Non-pigmented ciliary epithelial cell (primary cell): Measurements from ENCODE around the gene SLC7A7.
"Not testable (repeated sequence)": the region's sequence is repeated elsewhere in the genome, so short reads cannot be mapped to it uniquely, and the experiment has no call there.

Experiments
- DNase-seq: peaks from one replicate; pipeline ENCODE4 v3.0.0-alpha.2; 2010; ENCODE audit warnings: low read depth

SLC7A7 gene

DNA sequence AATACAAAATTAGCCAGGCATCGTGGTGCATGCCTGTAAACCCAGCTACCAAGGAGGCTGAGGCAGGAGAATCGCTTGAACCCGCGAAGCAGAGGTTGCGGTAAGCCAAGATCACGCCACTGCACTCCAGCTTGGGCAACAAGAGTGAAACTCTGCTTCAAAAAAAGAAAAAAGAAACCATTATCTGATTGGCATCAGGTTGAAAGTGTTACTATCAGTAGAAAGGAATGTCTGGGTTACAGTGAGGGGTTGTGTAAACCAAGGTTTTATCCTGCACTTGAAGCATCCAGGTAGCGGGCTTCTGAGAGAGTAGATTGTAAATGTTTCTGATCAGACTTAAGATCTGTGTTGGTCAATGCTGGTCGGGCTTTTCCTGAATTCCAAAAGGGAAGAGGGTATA lies 62.8 kb downstream of the SLC7A7 start:
- DNase-seq, result no peak

- DNase-seq, result no peak
Observed at GRCh38 chr14:22748631-22749068, 66.6 kb downstream of the SLC7A7 start.

DNA sequence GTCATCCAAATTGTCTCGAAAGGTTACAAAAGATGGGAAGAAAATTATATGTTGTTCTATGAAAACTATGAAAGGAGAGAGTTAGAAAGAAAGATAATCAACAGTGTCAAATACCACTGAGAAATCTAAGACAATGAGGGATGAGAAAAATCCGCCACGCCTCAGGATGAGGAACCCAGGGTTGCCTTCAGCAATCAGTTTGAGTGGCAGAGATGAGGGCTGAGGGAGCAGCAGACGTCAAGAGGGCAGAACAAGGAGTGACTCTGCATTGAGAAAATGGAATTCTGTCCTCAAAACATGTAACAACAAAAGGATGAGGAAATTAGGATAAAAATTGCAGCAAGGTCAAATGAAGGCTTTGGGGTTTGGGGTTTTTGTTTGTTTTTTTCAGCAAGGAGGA lies 67.0 kb downstream of the SLC7A7 start:
- DNase-seq, result no peak

DNA sequence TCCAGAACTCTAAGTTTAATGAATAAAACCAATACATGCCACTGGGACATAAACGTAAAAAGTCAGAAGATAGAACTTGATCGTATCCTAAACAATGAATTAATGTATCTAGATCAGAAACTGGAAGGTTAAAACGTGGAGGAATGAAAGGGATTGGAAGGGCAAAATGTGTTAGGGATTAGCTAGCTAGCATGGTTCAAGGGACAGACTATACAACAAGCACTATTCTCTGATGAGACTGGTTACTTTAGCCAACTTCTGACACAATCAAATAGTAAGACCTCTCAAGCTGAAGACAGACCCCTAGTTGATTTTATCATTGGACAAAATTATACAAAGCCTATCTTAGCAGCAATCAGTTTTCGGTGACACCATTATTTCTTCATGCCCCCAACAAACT lies 67.5 kb downstream of the SLC7A7 start:
- DNase-seq, result no peak

DNA sequence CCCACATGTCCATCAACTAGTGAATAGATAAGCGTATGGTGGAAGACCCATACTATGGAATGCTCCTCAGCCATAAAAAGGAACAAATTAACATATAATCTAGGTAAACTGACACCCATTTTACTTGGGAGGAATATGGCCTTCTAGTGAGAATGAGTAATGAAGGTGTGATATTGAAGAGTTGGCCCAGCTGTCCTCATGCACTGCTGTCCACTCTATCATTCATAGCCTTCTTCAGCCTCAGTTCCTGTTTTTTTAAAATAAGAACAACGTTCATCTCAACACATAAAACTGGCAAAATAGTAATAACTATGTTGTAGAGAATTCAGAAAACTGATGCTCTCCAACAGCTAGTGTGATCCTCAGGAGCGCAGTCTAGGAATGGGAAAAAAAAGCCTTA lies 75.2 kb downstream of the SLC7A7 start:
- no peak for DNase-seq

DNA sequence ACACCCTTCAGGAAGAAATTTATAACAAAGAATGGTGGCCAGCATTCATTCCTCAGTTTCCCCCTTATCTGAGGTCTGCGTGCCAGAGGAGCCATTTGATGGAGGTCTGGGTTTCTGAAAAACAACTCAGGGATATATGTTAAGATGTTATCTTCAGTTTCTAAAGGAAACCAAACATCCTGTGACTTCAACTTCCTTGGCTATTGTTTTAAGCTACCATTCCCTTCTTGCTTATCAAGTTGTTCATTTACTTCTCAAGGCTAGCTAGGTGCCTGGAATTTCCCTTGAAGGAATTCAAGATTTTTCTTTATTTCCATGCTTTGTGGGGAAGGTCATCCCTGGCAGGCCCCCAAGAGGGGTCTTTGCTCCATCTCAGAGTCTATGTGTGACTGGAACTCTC lies 75.8 kb downstream of the SLC7A7 start:
- DNase-seq, result no peak

- DNase-seq, result no peak
Observed at GRCh38 chr14:22737052-22737451, 78.2 kb downstream of the SLC7A7 start.

- not testable (repeated sequence) for DNase-seq
Observed at GRCh38 chr14:22736384-22736783, 78.9 kb downstream of the SLC7A7 start.

GRCh38 chr14:22735096-22735495 lies 80.1 kb downstream of the SLC7A7 start:
- DNase-seq, result no peak

DNA sequence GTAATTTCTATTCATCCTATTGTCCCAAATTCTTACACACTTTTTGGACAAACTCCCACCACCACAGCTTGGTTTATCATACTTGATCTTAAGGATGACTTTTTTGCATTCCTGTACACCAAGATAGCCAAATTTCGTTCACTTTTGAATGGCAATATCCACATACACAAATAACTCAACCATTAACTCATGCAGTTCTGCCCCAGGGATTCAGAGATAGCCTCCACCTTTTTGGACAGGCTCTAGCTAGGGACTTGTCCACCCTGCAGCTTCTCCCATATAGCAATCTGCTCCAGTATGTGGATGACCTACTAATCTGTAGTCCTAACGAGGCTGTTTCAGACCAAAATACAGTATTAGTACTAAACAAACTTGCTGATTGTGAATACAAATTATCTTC lies 81.4 kb downstream of the SLC7A7 start:
- DNase-seq, result no peak

DNA sequence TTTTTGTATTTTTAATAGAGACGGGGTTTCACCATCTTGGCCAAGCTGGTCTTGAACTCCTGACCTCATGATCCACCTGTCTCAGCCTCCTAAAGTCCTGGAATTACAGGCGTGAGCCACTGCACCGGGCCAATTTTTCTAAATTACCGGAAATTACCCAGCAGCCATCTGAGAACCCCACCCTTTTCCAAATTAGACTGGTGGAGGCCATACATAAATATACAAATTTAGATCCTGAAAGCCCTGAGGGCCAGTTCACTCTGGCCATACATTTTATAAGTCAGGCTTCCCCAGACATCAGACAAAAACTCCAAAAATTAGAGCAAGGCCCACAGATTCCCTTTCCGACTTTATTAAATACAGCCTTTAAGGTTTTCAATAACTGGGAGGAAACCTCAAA lies 83.2 kb downstream of the SLC7A7 start:
- DNase-seq, result not testable (repeated sequence)

- no peak for DNase-seq
Observed at GRCh38 chr14:22726012-22726411, 89.2 kb downstream of the SLC7A7 start.

- DNase-seq, result not testable (repeated sequence)
Observed at GRCh38 chr14:22725374-22725773, 89.9 kb downstream of the SLC7A7 start.

DNA sequence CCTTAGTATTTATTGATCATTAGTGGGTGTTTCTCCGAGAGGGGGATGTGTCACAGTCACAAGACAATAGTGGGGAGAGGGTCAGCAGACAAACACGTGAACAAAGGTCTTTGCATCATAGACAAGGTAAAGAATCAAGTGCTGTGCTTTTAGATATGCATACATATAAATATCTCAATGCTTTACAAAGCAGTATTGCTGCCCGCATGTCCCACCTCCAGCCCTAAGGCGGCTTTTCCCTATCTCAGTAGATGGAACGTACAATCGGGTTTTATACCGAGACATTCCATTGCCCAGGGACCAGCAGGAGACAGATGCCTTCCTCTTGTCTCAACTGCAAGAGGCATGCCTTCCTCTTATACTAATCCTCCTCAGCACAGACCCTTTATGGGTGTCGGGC lies 90.4 kb downstream of the SLC7A7 start:
- DNase-seq, result not testable (repeated sequence)

DNA sequence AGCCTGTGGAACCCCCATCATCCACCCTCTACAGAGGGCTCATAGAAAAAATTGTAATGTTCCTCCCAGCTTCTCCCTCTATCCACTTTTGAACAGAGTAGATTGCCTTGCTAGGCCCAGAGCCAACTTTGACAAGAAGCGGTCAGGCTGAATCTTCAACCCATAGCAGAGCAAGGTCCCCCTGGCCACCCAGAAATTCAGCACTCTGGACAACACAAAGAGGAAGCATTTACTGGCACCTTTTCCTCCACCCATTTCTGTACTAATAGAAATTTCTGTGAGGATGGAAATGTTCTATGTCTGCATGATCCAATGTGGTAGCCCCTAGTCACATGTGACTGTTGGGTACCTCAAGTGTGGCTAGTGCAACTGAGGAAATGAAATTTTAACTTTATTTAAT lies 91.4 kb downstream of the SLC7A7 start:
- DNase-seq, result no peak
